Ascending aorta (tissue), 2 donors: ENCODE results near the gene CFI. TPM values are rescaled to one million over a fixed set of nuclear protein-coding genes. Genes with fewer than 3 reads are reported as not detected.

Experiments used
- DNase-seq, 2 donors: peaks; one replicate each; pipeline ENCODE4 v3.0.0-alpha.2; 2019; ENCODE audit warnings: low spot score in 2 of 2
- H3K27ac ChIP-seq, 2 donors: fragments of 200-600 bp; sonication (generic); one replicate each; pipeline ENCODE4 v1.5.1; 2016 to 2017; ENCODE audit warnings: mild to moderate bottlenecking in 1 of 2
- H3K27me3 ChIP-seq: fragments of 200-600 bp; sonication (generic); one replicate; pipeline ENCODE4 v1.5.1; 2017
- H3K36me3 ChIP-seq, 2 donors: fragments of 200-600 bp; sonication (generic); one replicate each; pipeline ENCODE4 v1.5.1; 2016
- H3K4me1 ChIP-seq, 2 donors: fragments of 200-600 bp; sonication (generic); one replicate each; pipeline ENCODE4 v1.5.1; 2016 to 2017; ENCODE audit warnings: mild to moderate bottlenecking in 1 of 2
- H3K4me3 ChIP-seq, 2 donors: fragments of 200-600 bp; sonication (generic); one replicate each; pipeline ENCODE4 v1.5.1; 2016 to 2017; ENCODE audit warnings: mild to moderate bottlenecking in 1 of 2
- H3K9me3 ChIP-seq, 2 donors: fragments of 200-600 bp; sonication (generic); one replicate each; pipeline ENCODE4 v1.5.1; 2016
- CTCF ChIP-seq, 3 experiments: fragments of 200-600 bp in 2 of 3; fragments of 450-650 bp in 1 of 3; sonication (generic) in 2 of 3; IDR thresholded peaks; one replicate each; pipeline ENCODE4 v1.5.1; 2016 to 2019; ENCODE audit warnings: antibody characterized with exemption in 3 of 3, mild to moderate bottlenecking in 1 of 3, moderate library complexity in 1 of 3
- intact Hi-C: fragments of 100-400 bp; cut with DNase I; formaldehyde crosslinking; loops from one replicate; pipeline ENCODE4 v1.15.1; 2023
- total RNA-seq: library from RNA; depleted of rRNA; stranded (reverse); fragments of >200 nt; gene quantifications from one replicate; pipeline ENCODE4 v1.1.0, GENCODE V29; 2016

Gene CFI
- total RNA-seq, 1 donor from 2014 or later = 17.8 TPM

GRCh38 chr4:109836985-109837384, 35.2 kb upstream of the CFI start:
- DNase-seq = no peak
- H3K4me1 ChIP-seq = no peaks in the 10 kb centered on the region
- no peak overlapping the region for H3K4me3 ChIP-seq
- TF ChIP-seq CTCF (IDR thresholded peaks at IDR 0.05) = no peak
- H3K27me3 ChIP-seq = no peaks in the 10 kb centered on the region
- no peaks in the 10 kb centered on the region for H3K36me3 ChIP-seq
- no peak overlapping the region for H3K27ac ChIP-seq
- H3K9me3 ChIP-seq = no peaks in the 10 kb centered on the region
- intact Hi-C loops = no loop called here

- Histone ChIP-seq H3K4me1 (no peaks in the 10 kb centered on the region), H3K4me3 (no peak overlapping the region), H3K27ac (no peak overlapping the region), H3K27me3 (no peaks in the 10 kb centered on the region), H3K36me3 (no peaks in the 10 kb centered on the region), H3K9me3 (no peaks in the 10 kb centered on the region)
- intact Hi-C loops = no loop called here
- no peak for DNase-seq
- TF ChIP-seq CTCF (IDR thresholded peaks at IDR 0.05) = no peak
These were observed 32.0 kb upstream of the CFI start for GRCh38 chr4:109833756-109834155.

- Histone ChIP-seq H3K27me3 (no peaks in the 10 kb centered on the region), H3K9me3 (no peaks in the 10 kb centered on the region), H3K4me3 (no peak within 1 kb of the TSS), H3K27ac (no peak within 1 kb of the TSS), H3K4me1 (no peaks in the 10 kb centered on the region), H3K36me3 (peaks cover 0 to 18% of the 10 kb centered on the region in 2 donors)
- no peak for DNase-seq
- TF ChIP-seq CTCF (IDR thresholded peaks at IDR 0.05) = no peak
- intact Hi-C loops = loop anchor here (5.0 kb wide), 1 partner anchor 405 kb away; no protein-coding TSS in a partner anchor
These were observed 25.9 kb upstream of the CFI start, which contains the start of gene RRH for GRCh38 chr4:109827672-109828071. TSS of gene RRH (plus strand) at chr4:109827972. CDS start at chr4:109828028, 56 bp downstream.

GRCh38 chr4:109826719-109827118, 24.9 kb upstream of the CFI start:
- DNase-seq = no peak
- intact Hi-C loops = loop anchor here (5.0 kb wide), 1 partner anchor 404 kb away; no protein-coding TSS in a partner anchor
- H3K9me3 ChIP-seq = no peaks in the 10 kb centered on the region
- no peak overlapping the region for H3K27ac ChIP-seq
- H3K4me1 ChIP-seq = no peaks in the 10 kb centered on the region
- peaks cover 0 to 24% of the 10 kb centered on the region in 2 donors for H3K36me3 ChIP-seq
- no peaks in the 10 kb centered on the region for H3K27me3 ChIP-seq
- peak; percentile 24 to 47 (median 27) for TF ChIP-seq CTCF (IDR thresholded peaks at IDR 0.05)
- H3K4me3 ChIP-seq = no peak overlapping the region

GRCh38 chr4:109821185-109821584, 19.4 kb upstream of the CFI start:
- intact Hi-C loops = no loop called here
- DNase-seq = no peak
- Histone ChIP-seq H3K4me1 (peaks cover 4 to 6% of the 10 kb centered on the region in 2 donors), H3K4me3 (no peak overlapping the region), H3K36me3 (peaks cover 0 to 30% of the 10 kb centered on the region in 2 donors), H3K9me3 (no peaks in the 10 kb centered on the region), H3K27me3 (no peaks in the 10 kb centered on the region), H3K27ac (no peak overlapping the region)
- TF ChIP-seq CTCF (IDR thresholded peaks at IDR 0.05) = no peak

- Histone ChIP-seq H3K4me1 (peaks cover 6% of the 10 kb centered on the region in 2 donors), H3K27me3 (no peaks in the 10 kb centered on the region), H3K27ac (no peak overlapping the region), H3K4me3 (no peak overlapping the region), H3K36me3 (peaks cover 0 to 29% of the 10 kb centered on the region in 2 donors), H3K9me3 (no peaks in the 10 kb centered on the region)
- intact Hi-C loops = no loop called here
- DNase-seq = no peak
- no peak for TF ChIP-seq CTCF (IDR thresholded peaks at IDR 0.05)
These were observed 18.8 kb upstream of the CFI start for GRCh38 chr4:109820563-109820962.
